Panc1 (cell line): Measurements from ENCODE around the gene NBEAL2. TPM values are rescaled to one million over a fixed set of nuclear protein-coding genes. Genes with fewer than 3 reads are reported as not detected.

Source experiments
- ATAC-seq: fragments of 200-7000 bp; cut with Tn5 transposase; 2 replicates; pipeline ENCODE4 v1.9.1; 2020; ENCODE audit warnings: mild to moderate bottlenecking, moderate library complexity
- BruUV-seq: library from RNA; stranded (reverse); fragments of 400-500 nt; replicated peaks from 2 replicates; lab custom pipeline; 2021; lab: Mats Ljungman, UMichigan
- CTCF ChIA-PET: fragments of 300-600 bp; sonication (Branson Sonifier 250); formaldehyde crosslinking; loops from one replicate; lab custom pipeline; 2022; ENCODE audit warnings: antibody characterized with exemption; lab: Charles Lee
- POLR2A ChIA-PET: fragments of 300-600 bp; sonication (Branson Sonifier 250); formaldehyde crosslinking; loops from one replicate; lab custom pipeline; 2022; ENCODE audit warnings: antibody characterized with exemption; lab: Charles Lee
- DNase-seq: peaks from one replicate; pipeline ENCODE4 v3.0.0-alpha.2; 2010; ENCODE audit warnings: low read depth, low spot score
- H3K27ac ChIP-seq: 2 replicates; pipeline ENCODE4 v1.5.1; 2011; ENCODE audit warnings: mild to moderate bottlenecking, low read length, inconsistent platforms
- H3K27me3 ChIP-seq: fragments of 200-500 bp; sonication (Bioruptor generic); 2 replicates; pipeline ENCODE4 v1.6.0; 2014; ENCODE audit warnings: low read length, inconsistent platforms; ENCODE audit not compliant: control insufficient read depth, insufficient read depth
- H3K36me3 ChIP-seq: fragments of 200-500 bp; sonication (Bioruptor generic); 2 replicates; pipeline ENCODE4 v1.5.1; 2014; ENCODE audit warnings: inconsistent platforms, mild to moderate bottlenecking, low read length, moderate library complexity; ENCODE audit not compliant: control insufficient read depth, insufficient read depth
- H3K4me1 ChIP-seq: 2 replicates; pipeline ENCODE4 v1.5.1; 2011; ENCODE audit warnings: inconsistent platforms, mild to moderate bottlenecking, low read length, moderate library complexity; ENCODE audit not compliant: control insufficient read depth, insufficient read depth
- H3K4me3 ChIP-seq, 2 experiments: 2 replicates each; pipeline ENCODE4 v1.5.1; 2011 to 2012; ENCODE audit warnings: low read depth in 2 of 2, low read length in 2 of 2, mild to moderate bottlenecking in 2 of 2, inconsistent platforms in 1 of 2, moderate library complexity in 1 of 2
- H3K9me3 ChIP-seq: fragments of 200-500 bp; sonication (Bioruptor generic); 2 replicates; pipeline ENCODE4 v1.5.1; 2014; ENCODE audit warnings: low read depth, mild to moderate bottlenecking, inconsistent platforms, low read length, moderate library complexity; ENCODE audit not compliant: control insufficient read depth, insufficient read depth
- POLR2AphosphoS5 ChIP-seq: IDR thresholded peaks from 2 replicates; pipeline ENCODE4 v1.6.1; 2012; ENCODE audit warnings: mild to moderate bottlenecking, low read depth, low read length, moderate library complexity
- SIN3A ChIP-seq: IDR thresholded peaks from 2 replicates; pipeline ENCODE4 v1.6.1; 2012; ENCODE audit warnings: low read depth, mild to moderate bottlenecking, low read length, moderate library complexity, borderline replicate concordance; ENCODE audit not compliant: insufficient read depth
- TCF7L2 ChIP-seq: IDR thresholded peaks from 2 replicates; pipeline ENCODE4 v1.6.1; 2011; ENCODE audit warnings: mild to moderate bottlenecking, low read depth, low read length, inconsistent platforms
- in situ Hi-C: cut with HindIII; loops from 2 replicates; pipeline ENCODE4 v1.10.0; 2016; ENCODE audit warnings: low sequenced_read_pairs, low pct_unique_long_range_greater_than_20kb
- intact Hi-C: fragments of 100-400 bp; cut with micrococcal nuclease; formaldehyde crosslinking; loops from one replicate; pipeline ENCODE4 v1.10.0; 2022; ENCODE audit not compliant: unreplicated experiment
- total RNA-seq: library from RNA; stranded (reverse); gene quantifications from one replicate; pipeline ENCODE4 v1.2.1, GENCODE V29; 2021; ENCODE audit not compliant: unreplicated experiment
- TF ChIP-seq, protein P1 (sequence below), 2 experiments: IDR thresholded peaks; 2 replicates each; pipeline ENCODE4 v1.6.1; 2011 to 2012; ENCODE audit warnings: low read depth in 2 of 2, control low read depth in 1 of 2, low read length in 1 of 2, mild to moderate bottlenecking in 1 of 2, moderate library complexity in 1 of 2; ENCODE audit not compliant: insufficient read depth in 1 of 2
- TF ChIP-seq, protein P2 (sequence below): fragments of 450-650 bp; IDR thresholded peaks from 2 replicates; pipeline ENCODE4 v1.5.1; 2017; ENCODE audit warnings: mild to moderate bottlenecking

NBEAL2 gene
- total RNA-seq, 1 experiment from 2014 or later, result 38.8 TPM

DNA sequence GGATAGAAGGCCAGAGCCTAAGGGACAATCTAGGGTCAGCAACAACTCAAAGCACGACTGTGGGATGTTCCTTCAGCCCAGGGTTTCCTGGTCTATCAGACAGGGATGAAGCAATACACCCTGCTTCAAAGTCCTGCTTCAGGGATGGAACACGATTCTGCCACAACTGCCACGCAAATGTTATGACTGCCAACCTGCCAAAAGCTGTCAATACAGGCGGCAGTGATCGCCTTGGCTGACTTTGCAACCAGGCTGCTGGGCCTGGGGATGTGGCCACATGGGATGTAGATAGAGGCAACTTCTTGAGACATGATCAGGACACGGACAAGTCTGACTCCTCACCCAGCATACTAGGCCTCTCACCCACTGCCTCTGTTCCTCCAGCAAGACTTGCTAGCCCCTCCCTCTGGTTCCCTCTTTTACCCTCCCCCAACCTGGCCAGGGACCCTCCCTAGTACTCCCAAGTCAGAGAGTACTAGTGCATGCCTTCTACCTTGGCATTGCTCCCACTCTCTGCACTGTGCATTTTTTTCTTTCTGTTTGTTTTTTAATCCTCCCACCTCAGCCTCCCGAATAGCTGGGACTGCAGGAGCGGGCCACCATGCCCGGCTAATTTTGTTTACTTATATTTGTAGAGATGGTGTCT is 10.6 kb upstream of the NBEAL2 start:
- ChIA-PET POLR2A (no interaction called here), CTCF (no interaction called here)
- Histone ChIP-seq H3K27me3 (no peaks in the 10 kb centered on the region), H3K4me3 (no peak overlapping the region), H3K4me1 (peaks cover 19% of the 10 kb centered on the region), H3K9me3 (no peaks in the 10 kb centered on the region), H3K36me3 (no peaks in the 10 kb centered on the region), H3K27ac (no peak overlapping the region)
- TF ChIP-seq SIN3A (no peak), POLR2AphosphoS5 (no peak), TCF7L2 (no peak)
- TF ChIP-seq, protein P1, sequence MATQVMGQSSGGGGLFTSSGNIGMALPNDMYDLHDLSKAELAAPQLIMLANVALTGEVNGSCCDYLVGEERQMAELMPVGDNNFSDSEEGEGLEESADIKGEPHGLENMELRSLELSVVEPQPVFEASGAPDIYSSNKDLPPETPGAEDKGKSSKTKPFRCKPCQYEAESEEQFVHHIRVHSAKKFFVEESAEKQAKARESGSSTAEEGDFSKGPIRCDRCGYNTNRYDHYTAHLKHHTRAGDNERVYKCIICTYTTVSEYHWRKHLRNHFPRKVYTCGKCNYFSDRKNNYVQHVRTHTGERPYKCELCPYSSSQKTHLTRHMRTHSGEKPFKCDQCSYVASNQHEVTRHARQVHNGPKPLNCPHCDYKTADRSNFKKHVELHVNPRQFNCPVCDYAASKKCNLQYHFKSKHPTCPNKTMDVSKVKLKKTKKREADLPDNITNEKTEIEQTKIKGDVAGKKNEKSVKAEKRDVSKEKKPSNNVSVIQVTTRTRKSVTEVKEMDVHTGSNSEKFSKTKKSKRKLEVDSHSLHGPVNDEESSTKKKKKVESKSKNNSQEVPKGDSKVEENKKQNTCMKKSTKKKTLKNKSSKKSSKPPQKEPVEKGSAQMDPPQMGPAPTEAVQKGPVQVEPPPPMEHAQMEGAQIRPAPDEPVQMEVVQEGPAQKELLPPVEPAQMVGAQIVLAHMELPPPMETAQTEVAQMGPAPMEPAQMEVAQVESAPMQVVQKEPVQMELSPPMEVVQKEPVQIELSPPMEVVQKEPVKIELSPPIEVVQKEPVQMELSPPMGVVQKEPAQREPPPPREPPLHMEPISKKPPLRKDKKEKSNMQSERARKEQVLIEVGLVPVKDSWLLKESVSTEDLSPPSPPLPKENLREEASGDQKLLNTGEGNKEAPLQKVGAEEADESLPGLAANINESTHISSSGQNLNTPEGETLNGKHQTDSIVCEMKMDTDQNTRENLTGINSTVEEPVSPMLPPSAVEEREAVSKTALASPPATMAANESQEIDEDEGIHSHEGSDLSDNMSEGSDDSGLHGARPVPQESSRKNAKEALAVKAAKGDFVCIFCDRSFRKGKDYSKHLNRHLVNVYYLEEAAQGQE (IDR thresholded peaks at IDR 0.05; ENCODE audit: insufficient read depth in 1 of 2, low read depth in 2 of 2, low read length in 1 of 2), result no peak
- TF ChIP-seq, protein P2, sequence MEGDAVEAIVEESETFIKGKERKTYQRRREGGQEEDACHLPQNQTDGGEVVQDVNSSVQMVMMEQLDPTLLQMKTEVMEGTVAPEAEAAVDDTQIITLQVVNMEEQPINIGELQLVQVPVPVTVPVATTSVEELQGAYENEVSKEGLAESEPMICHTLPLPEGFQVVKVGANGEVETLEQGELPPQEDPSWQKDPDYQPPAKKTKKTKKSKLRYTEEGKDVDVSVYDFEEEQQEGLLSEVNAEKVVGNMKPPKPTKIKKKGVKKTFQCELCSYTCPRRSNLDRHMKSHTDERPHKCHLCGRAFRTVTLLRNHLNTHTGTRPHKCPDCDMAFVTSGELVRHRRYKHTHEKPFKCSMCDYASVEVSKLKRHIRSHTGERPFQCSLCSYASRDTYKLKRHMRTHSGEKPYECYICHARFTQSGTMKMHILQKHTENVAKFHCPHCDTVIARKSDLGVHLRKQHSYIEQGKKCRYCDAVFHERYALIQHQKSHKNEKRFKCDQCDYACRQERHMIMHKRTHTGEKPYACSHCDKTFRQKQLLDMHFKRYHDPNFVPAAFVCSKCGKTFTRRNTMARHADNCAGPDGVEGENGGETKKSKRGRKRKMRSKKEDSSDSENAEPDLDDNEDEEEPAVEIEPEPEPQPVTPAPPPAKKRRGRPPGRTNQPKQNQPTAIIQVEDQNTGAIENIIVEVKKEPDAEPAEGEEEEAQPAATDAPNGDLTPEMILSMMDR, result no peak
- DNase-seq, result no peak
- no TSS peak for BruUV-seq
- intact Hi-C loops (no loop called here), in situ Hi-C loops (no loop called here)
- ATAC-seq, result no peak

DNA sequence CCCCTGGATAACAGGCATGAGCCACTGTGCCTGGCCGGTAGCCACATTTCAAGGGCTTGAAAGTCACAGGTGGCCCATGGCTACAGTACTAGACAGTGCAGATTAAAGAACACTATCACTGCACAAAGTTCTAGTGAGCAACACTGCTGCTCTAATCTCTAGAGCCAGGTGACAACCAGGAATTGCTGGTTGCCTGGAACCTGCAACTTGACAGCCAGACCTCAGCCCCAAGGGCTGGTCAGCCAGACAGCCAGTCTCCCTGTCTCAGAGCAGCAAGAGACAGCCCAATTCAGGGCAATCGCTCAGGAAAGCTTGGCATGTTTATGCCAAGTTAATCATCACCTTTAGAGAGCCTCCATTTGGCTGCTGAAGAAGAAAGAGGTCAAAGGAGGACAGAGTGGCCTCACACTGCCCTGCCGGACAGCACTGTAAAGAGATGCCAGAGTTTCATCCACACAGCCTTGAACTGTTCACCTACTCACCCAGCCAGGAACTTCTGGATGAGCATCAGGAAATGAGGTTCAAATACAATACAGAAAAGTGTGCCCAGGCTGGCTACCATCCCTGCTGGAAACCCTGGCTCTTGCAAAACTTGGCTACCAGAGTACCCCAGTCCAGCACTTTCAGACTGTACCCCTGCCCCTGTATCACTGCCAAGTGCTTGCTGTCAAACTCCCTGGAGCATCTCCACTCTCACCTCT is 8.9 kb upstream of the NBEAL2 start:
- TF ChIP-seq POLR2AphosphoS5 (no peak), SIN3A (no peak), TCF7L2 (no peak)
- TF ChIP-seq, protein P2, result no peak
- TF ChIP-seq, protein P1 (IDR thresholded peaks at IDR 0.05; ENCODE audit: insufficient read depth in 1 of 2, low read depth in 2 of 2, low read length in 1 of 2), result no peak
- ATAC-seq, result no peak; the same call in 1 of the 2 replicates
- intact Hi-C loops, result no loop called here
- DNase-seq, result no peak
- in situ Hi-C loops, result no loop called here
- no peak overlapping the region for H3K27ac ChIP-seq
- no peaks in the 10 kb centered on the region for H3K9me3 ChIP-seq
- CTCF ChIA-PET, result no interaction called here
- BruUV-seq, result no TSS peak
- H3K4me3 ChIP-seq, result no peak overlapping the region
- H3K27me3 ChIP-seq, result no peaks in the 10 kb centered on the region
- H3K4me1 ChIP-seq, result peaks cover 25% of the 10 kb centered on the region
- POLR2A ChIA-PET, result interaction anchor here (0.7 kb wide), 1 partner anchor 17 kb away, joined by 3 read pairs; no protein-coding TSS in a partner anchor
- H3K36me3 ChIP-seq, result no peaks in the 10 kb centered on the region; the same call in 1 of the 2 replicates
